Ascending aorta (tissue), 2 donors: ENCODE measurements around the gene HOXB1. TPM values are rescaled to one million over a fixed set of nuclear protein-coding genes. Genes with fewer than 3 reads are reported as not detected.
A peak's percentile ranks its signal among the peaks of the same experiment; 100 is the strongest.

ENCODE experiments used
- DNase-seq, 2 donors: peaks; one replicate each; pipeline ENCODE4 v3.0.0-alpha.2; 2019; ENCODE audit warnings: low spot score in 2 of 2
- H3K27ac ChIP-seq, 2 donors: fragments of 200-600 bp; sonication (generic); one replicate each; pipeline ENCODE4 v1.5.1; 2016 to 2017; ENCODE audit warnings: mild to moderate bottlenecking in 1 of 2
- H3K27me3 ChIP-seq: fragments of 200-600 bp; sonication (generic); one replicate; pipeline ENCODE4 v1.5.1; 2017
- H3K36me3 ChIP-seq, 2 donors: fragments of 200-600 bp; sonication (generic); one replicate each; pipeline ENCODE4 v1.5.1; 2016
- H3K4me1 ChIP-seq, 2 donors: fragments of 200-600 bp; sonication (generic); one replicate each; pipeline ENCODE4 v1.5.1; 2016 to 2017; ENCODE audit warnings: mild to moderate bottlenecking in 1 of 2
- H3K4me3 ChIP-seq, 2 donors: fragments of 200-600 bp; sonication (generic); one replicate each; pipeline ENCODE4 v1.5.1; 2016 to 2017; ENCODE audit warnings: mild to moderate bottlenecking in 1 of 2
- H3K9me3 ChIP-seq, 2 donors: fragments of 200-600 bp; sonication (generic); one replicate each; pipeline ENCODE4 v1.5.1; 2016
- CTCF ChIP-seq, 3 experiments: fragments of 200-600 bp in 2 of 3; fragments of 450-650 bp in 1 of 3; sonication (generic) in 2 of 3; IDR thresholded peaks; one replicate each; pipeline ENCODE4 v1.5.1; 2016 to 2019; ENCODE audit warnings: antibody characterized with exemption in 3 of 3, mild to moderate bottlenecking in 1 of 3, moderate library complexity in 1 of 3
- intact Hi-C: fragments of 100-400 bp; cut with DNase I; formaldehyde crosslinking; loops from one replicate; pipeline ENCODE4 v1.15.1; 2023
- total RNA-seq: library from RNA; depleted of rRNA; stranded (reverse); fragments of >200 nt; gene quantifications from one replicate; pipeline ENCODE4 v1.1.0, GENCODE V29; 2016

Gene HOXB1
- total RNA-seq, 1 donor from 2014 or later = not detected

DNA sequence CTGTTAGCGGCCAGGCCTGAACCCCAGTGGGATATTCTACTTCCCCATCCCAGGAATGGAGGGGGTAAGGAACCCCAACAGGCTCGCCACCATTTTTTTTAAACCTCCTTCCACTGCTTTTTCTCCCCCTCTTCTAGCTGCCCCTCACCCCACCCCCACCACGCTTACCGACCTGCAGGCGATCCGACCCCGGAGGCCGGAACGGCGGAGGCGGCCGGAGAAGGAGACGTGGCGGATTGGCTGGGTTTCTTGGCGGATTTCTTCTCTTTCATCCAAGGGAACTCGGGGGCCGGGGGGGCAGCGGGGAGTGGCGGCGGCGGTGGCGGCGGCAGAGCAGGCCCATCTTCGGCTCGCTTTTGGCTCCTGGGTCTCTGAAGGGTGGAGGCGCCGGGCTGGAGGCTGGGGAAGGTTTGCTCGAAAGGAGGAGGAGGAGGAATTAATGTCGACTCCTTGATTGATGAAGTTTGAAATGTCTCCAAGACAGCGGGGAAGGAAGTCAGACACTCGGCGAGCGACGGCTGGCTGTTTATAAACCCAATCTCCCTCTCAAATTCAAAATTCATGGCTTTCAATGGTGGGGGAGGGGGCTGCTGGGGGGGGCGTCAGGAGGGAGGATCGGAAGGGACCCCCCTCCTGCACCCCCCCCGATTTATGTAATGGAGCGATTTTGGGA lies 13.7 kb upstream of the HOXB1 start:
- Histone ChIP-seq H3K36me3 (peaks cover 0 to 9% of the 10 kb centered on the region in 2 donors), H3K27me3 (no peaks in the 10 kb centered on the region), H3K4me1 (peaks cover 6 to 45% of the 10 kb centered on the region in 2 donors), H3K4me3 (peak overlapping the region; percentile 76 to 83), H3K9me3 (no peaks in the 10 kb centered on the region), H3K27ac (peak overlapping the region; percentile 93 to 97)
- no peak for TF ChIP-seq CTCF (IDR thresholded peaks at IDR 0.05)
- DNase-seq = peak; percentile 55 to 95
- intact Hi-C loops = loop anchor here (1.0 to 5.0 kb wide), 3 partner anchors 33 to 517 kb away; no protein-coding TSS in a partner anchor

DNA sequence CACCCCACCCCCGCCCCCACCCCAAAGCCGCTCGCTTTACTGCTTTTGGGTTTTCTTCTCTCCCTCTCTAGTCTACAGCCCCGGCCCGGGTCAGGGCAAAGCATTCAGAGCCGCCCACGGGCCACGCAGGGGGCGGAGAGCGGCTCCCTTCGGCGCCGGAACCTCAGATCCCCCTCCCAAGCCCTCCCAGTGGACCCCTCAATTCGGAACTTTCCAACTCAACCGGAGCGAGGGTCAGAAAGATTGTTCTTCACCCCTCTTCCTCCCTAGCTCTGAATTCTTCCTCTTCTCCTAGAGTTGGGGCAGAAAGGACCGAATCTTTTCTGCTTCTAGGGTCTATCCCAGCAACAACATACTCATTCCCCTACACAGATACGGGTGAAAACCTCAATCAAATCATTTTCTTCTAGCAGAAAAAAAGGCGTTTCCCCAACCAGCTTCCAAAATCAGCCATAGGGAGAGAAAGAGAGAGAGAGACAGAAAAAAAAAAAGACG lies 13.1 kb upstream of the HOXB1 start:
- intact Hi-C loops = loop anchor here (1.0 to 5.0 kb wide), 3 partner anchors 33 to 517 kb away; no protein-coding TSS in a partner anchor
- Histone ChIP-seq H3K27ac (peak overlapping the region; percentile 93 to 97), H3K36me3 (peaks cover 0 to 7% of the 10 kb centered on the region in 2 donors), H3K9me3 (no peaks in the 10 kb centered on the region), H3K4me3 (peak overlapping the region; percentile 76 to 83), H3K4me1 (peaks cover 6 to 42% of the 10 kb centered on the region in 2 donors), H3K27me3 (no peaks in the 10 kb centered on the region)
- DNase-seq = no peak
- no peak for TF ChIP-seq CTCF (IDR thresholded peaks at IDR 0.05)

GRCh38 chr17:48543107-48543853 lies 12.5 kb upstream of the HOXB1 start:
- TF ChIP-seq CTCF (IDR thresholded peaks at IDR 0.05) = peak; percentile 10 to 23 (median 12)
- peak overlapping the region; percentile 93 to 97 for H3K27ac ChIP-seq
- H3K4me3 ChIP-seq = peak overlapping the region; percentile 76 to 83
- intact Hi-C loops = loop anchor here (5.0 kb wide), 2 partner anchors 51 to 516 kb away; no protein-coding TSS in a partner anchor
- peaks cover 0 to 7% of the 10 kb centered on the region in 2 donors for H3K36me3 ChIP-seq
- no peaks in the 10 kb centered on the region for H3K27me3 ChIP-seq
- H3K9me3 ChIP-seq = no peaks in the 10 kb centered on the region
- DNase-seq = no peak
- peaks cover 6 to 38% of the 10 kb centered on the region in 2 donors for H3K4me1 ChIP-seq

GRCh38 chr17:48542698-48543106 lies 11.9 kb upstream of the HOXB1 start:
- Histone ChIP-seq H3K4me3 (peak overlapping the region; percentile 76 to 83), H3K27ac (peak overlapping the region; percentile 93 to 97), H3K27me3 (no peaks in the 10 kb centered on the region), H3K9me3 (no peaks in the 10 kb centered on the region), H3K4me1 (peaks cover 6 to 34% of the 10 kb centered on the region in 2 donors), H3K36me3 (peaks cover 0 to 7% of the 10 kb centered on the region in 2 donors)
- intact Hi-C loops = loop anchor here (5.0 kb wide), 2 partner anchors 50 to 515 kb away; no protein-coding TSS in a partner anchor
- no peak for DNase-seq
- TF ChIP-seq CTCF (IDR thresholded peaks at IDR 0.05) = no peak

- no peaks in the 10 kb centered on the region for H3K27me3 ChIP-seq
- H3K27ac ChIP-seq = peak overlapping the region; percentile 93 to 97
- no peaks in the 10 kb centered on the region for H3K9me3 ChIP-seq
- peaks cover 6 to 33% of the 10 kb centered on the region in 2 donors for H3K4me1 ChIP-seq
- H3K36me3 ChIP-seq = peaks cover 0 to 7% of the 10 kb centered on the region in 2 donors
- intact Hi-C loops = loop anchor here (5.0 kb wide), 2 partner anchors 50 to 515 kb away; no protein-coding TSS in a partner anchor
- TF ChIP-seq CTCF (IDR thresholded peaks at IDR 0.05) = no peak
- peak overlapping the region; percentile 76 to 83 for H3K4me3 ChIP-seq
- no peak for DNase-seq
Observed at GRCh38 chr17:48542114-48542656, 11.4 kb upstream of the HOXB1 start.
